Right lobe of liver (tissue), 6 donors: ENCODE measurements around the gene EHF. TPM values are rescaled to one million over a fixed set of nuclear protein-coding genes. Genes with fewer than 3 reads are reported as not detected.

ENCODE experiments used
- ATAC-seq, 4 donors: fragments of 200-7000 bp; cut with Tn5 transposase; one replicate each; pipeline ENCODE4 v1.9.1; 2020; ENCODE audit warnings: mild to moderate bottlenecking in 4 of 4, moderate library complexity in 4 of 4
- DNase-seq, 3 donors: peaks; one replicate each; pipeline ENCODE4 v3.0.0-alpha.2; 2020
- H3K27ac ChIP-seq, 3 donors: fragments of 200-600 bp; one replicate each; pipeline ENCODE4 v1.8.0; 2022
- H3K27me3 ChIP-seq, 2 donors: fragments of 200-600 bp; one replicate each; pipeline ENCODE4 v1.8.0; 2022
- H3K36me3 ChIP-seq, 4 donors: fragments of 200-600 bp; sonication (generic) in 1 of 4; one replicate each; pipeline versions ENCODE4 v1.5.1 to v1.8.0; 2017 to 2022; ENCODE audit warnings: control low read depth in 1 of 4
- H3K4me1 ChIP-seq, 4 donors: fragments of 200-600 bp; sonication (generic) in 1 of 4; one replicate each; pipeline versions ENCODE4 v1.5.1 to v1.8.0; 2017 to 2022; ENCODE audit warnings: control low read depth in 1 of 4
- H3K4me3 ChIP-seq, 3 donors: fragments of 200-600 bp; one replicate each; pipeline ENCODE4 v1.8.0; 2022
- H3K9me3 ChIP-seq, 4 donors: fragments of 200-600 bp; sonication (generic) in 1 of 4; one replicate each; pipeline versions ENCODE4 v1.5.1 to v1.8.0; 2017 to 2022; ENCODE audit warnings: control low read depth in 1 of 4
- CTCF ChIP-seq, 4 donors: fragments of 200-600 bp in 3 of 4; fragments of 450-650 bp in 1 of 4; IDR thresholded peaks; one replicate each; pipeline versions ENCODE4 v1.5.1 to v1.8.0; 2016 to 2022; ENCODE audit warnings: antibody characterized with exemption in 4 of 4, mild to moderate bottlenecking in 2 of 4
- POLR2A ChIP-seq: fragments of 450-650 bp; IDR thresholded peaks from one replicate; pipeline ENCODE4 v1.6.1; 2017; ENCODE audit warnings: antibody characterized with exemption, mild to moderate bottlenecking
- WGBS: methylation state at CpG from one replicate; pipeline ENCODE4 v1.1.6; 2018; ENCODE audit warnings: low coverage, low lambda C conversion rate; ENCODE audit not compliant: insufficient coverage; ENCODE audit errors: missing lambda C conversion rate; 5-methylcytosine and 5-hydroxymethylcytosine counted together
- intact Hi-C, 2 donors: fragments of 100-400 bp; cut with DNase I; formaldehyde crosslinking; loops; one replicate each; pipeline versions ENCODE4 v1.11.2 to v1.14.1; 2022
- total RNA-seq, 6 experiments: library from RNA; depleted of rRNA in 2 of 6; stranded (reverse); fragments of >200 nt in 2 of 6; fragmentation: NEBNext Ultra II Directional in 3 of 6; extraction: Animal tissue kit (Norgen Biotek cat#: 25700) in 3 of 6; gene quantifications; one replicate each; pipeline versions ENCODE4 v1.1.0 to v1.2.4, GENCODE V29; 2016 to 2023
- donor health status: DM: no; HTN: yes; CAD: no.
- donor health status: DM: no; HTN: no; CAD: no.
- donor health status: DM: no; HTN: no; CAD: no.
- donor health status: DM: no; HTN: yes; CAD: no.
- donor health status: DM: no; HTN: yes; CAD: no.

Gene EHF
- total RNA-seq, 6 experiments from 2014 or later, result 1.00 to 3.3 (median 1.5) TPM

DNA sequence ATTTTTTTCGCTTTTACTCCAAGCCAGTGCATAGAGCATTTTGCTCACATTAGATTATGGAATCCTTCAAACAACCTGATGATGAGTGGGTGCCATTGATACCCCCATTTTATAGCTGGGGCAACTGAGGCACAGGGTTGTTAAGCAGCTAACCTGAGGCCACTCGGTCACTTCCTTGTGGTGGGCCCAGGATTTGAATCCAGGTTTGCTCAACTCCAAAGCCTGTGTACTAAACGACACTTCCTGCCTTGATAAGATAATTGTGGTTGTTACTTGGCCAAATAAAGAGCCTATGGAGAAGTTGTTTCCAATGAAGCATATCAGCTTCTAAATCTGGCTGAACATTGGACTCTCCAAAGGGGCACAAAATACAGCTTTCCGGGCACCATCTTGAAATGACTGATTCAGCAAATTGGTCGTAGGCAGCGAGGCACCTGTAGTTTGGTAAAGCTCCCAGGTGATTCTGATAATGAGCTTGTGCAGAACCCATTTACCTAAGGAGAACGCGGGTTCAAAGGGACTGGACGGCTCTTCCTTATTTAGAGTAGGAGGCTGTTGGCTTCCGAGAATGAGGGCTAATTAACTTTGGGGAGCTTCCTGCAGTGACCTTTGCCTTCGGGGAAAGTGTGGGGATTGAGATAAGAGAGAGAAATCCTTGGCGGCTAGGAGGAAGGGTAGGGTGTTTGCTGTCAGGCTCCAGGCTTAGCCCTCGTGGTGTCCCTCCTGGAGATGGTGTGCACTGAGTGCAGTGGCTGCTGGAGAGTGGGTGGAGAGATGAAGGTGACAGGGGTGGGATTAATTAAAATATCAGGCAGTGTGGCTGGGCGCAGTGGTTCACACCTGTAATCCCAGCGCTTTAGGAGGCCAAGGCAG is 17.5 kb upstream of the EHF start:
- no peak overlapping the region for H3K4me3 ChIP-seq
- no peaks in the 10 kb centered on the region for H3K27me3 ChIP-seq
- H3K9me3 ChIP-seq, result no peaks in the 10 kb centered on the region
- intact Hi-C loops, result no loop called here
- 62% methylated on average over 9 of the region's 15 CpGs for WGBS
- H3K27ac ChIP-seq, result no peak overlapping the region
- DNase-seq (no peak), ATAC-seq (no peak)
- peaks cover 0 to 13% (median 6%) of the 10 kb centered on the region in 4 donors for H3K4me1 ChIP-seq
- TF ChIP-seq CTCF (IDR thresholded peaks at IDR 0.05), result no peak
- TF ChIP-seq POLR2A, result no peak
- H3K36me3 ChIP-seq, result no peaks in the 10 kb centered on the region

GRCh38 chr11:34604145-34604544 is 16.7 kb upstream of the EHF start:
- Histone ChIP-seq H3K4me3 (no peak overlapping the region), H3K9me3 (no peaks in the 10 kb centered on the region), H3K27me3 (no peaks in the 10 kb centered on the region), H3K36me3 (no peaks in the 10 kb centered on the region), H3K27ac (no peak overlapping the region), H3K4me1 (peaks cover 0 to 13% (median 6%) of the 10 kb centered on the region in 4 donors)
- TF ChIP-seq CTCF (IDR thresholded peaks at IDR 0.05) (no peak), POLR2A (no peak)
- DNase-seq (no peak), ATAC-seq (no peak)
- intact Hi-C loops, result no loop called here
- 100% methylated on average over 2 of the region's 2 CpGs for WGBS

DNA sequence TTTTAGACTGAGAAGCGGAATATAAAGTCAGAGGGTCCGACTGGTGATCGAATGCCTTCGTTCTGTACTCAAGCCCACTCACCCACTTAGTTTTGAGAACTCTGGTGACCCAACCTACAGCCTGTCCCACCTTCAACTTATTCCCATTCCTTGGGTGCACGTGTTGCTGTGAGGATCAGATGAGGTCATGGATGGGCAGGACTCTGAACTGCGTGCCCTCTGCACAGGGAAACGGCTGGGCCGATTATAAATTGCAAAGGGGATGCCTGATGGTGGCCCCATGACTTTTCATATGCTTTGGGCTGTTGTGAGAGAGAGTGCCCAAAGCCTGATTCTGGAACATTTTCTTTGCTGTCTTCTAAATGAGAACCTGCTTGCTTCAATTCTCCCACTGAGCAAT is 16.0 kb upstream of the EHF start:
- intact Hi-C loops, result no loop called here
- Histone ChIP-seq H3K36me3 (no peaks in the 10 kb centered on the region), H3K4me3 (no peak overlapping the region), H3K4me1 (peaks cover 0 to 13% (median 6%) of the 10 kb centered on the region in 4 donors), H3K27me3 (no peaks in the 10 kb centered on the region), H3K9me3 (no peaks in the 10 kb centered on the region), H3K27ac (no peak overlapping the region)
- 67% methylated on average over 6 of the region's 8 CpGs for WGBS
- TF ChIP-seq CTCF (IDR thresholded peaks at IDR 0.05), result no peak
- ATAC-seq, result no peak
- DNase-seq, result no peak

DNA sequence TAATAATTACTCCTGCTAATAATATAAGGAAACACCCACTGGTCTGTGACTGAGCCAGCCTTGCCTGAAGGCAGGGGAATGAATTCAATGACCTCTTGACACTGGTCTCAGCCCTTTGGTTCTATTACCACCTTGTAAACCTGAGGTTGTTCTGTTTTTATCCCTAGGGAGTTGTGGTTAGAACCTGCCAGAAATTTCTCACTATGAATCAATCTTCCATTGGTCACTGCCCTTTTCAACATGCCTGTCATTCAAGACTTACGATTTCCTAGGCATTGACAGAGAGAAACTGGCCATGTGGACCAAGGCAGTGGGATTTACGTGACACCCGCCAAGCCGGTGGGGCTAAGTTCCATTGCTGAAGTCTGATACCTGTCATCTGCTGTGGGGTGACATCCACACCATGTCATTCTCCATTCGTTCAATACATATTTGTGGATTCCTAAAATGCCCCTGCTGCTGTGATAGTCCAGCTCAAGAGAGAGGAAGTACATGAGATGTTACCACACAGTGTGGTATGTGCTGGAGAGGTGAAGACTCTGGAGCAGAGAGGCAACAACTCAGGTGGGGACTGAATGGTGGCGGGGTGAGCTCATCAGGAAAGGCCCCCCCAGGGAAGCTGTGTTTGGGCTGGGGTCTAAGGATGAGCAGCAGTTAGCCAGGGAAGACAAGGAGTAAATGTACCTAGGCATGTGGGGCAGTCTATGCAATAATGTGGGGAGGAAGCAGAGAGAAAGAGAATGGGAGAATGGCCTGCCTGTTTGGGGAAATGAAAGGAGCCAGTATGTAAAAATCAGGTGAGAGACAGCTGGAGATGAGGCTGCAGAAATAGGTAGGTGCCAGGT is 15.2 kb upstream of the EHF start:
- intact Hi-C loops, result no loop called here
- H3K9me3 ChIP-seq, result no peaks in the 10 kb centered on the region
- 85% methylated on average over 6 of the region's 6 CpGs for WGBS
- TF ChIP-seq CTCF (IDR thresholded peaks at IDR 0.05) (no peak), POLR2A (no peak)
- H3K27ac ChIP-seq, result no peak overlapping the region
- H3K4me1 ChIP-seq, result peaks cover 0 to 10% (median 4%) of the 10 kb centered on the region in 4 donors
- H3K36me3 ChIP-seq, result no peaks in the 10 kb centered on the region
- ATAC-seq (no peak), DNase-seq (no peak)
- H3K27me3 ChIP-seq, result no peaks in the 10 kb centered on the region
- H3K4me3 ChIP-seq, result no peak overlapping the region
